Ishikawa (cell line): Measurements from ENCODE around the gene ABL1.

ENCODE experiments used
- CEBPB ChIP-seq: IDR thresholded peaks from 2 replicates; pipeline ENCODE4 v1.6.1; 2012
- CREB1 ChIP-seq: IDR thresholded peaks from 2 replicates; pipeline ENCODE4 v1.6.1; 2012; ENCODE audit warnings: low read depth
- EGR1 ChIP-seq: IDR thresholded peaks from 2 replicates; pipeline ENCODE4 v1.6.1; 2012
- EP300 ChIP-seq: IDR thresholded peaks from 2 replicates; pipeline ENCODE4 v1.6.1; 2012; ENCODE audit warnings: borderline replicate concordance
- FOXM1 ChIP-seq: IDR thresholded peaks from 2 replicates; pipeline ENCODE4 v1.6.1; 2012; ENCODE audit warnings: low read depth, borderline replicate concordance
- NFIC ChIP-seq: IDR thresholded peaks from 2 replicates; pipeline ENCODE4 v1.6.1; 2012
- RAD21 ChIP-seq: IDR thresholded peaks from 2 replicates; pipeline ENCODE4 v1.6.1; 2012; ENCODE audit warnings: low read depth
- TAF1 ChIP-seq: IDR thresholded peaks from 2 replicates; pipeline ENCODE4 v1.6.1; 2012; ENCODE audit warnings: low read depth, mild to moderate bottlenecking
- TCF12 ChIP-seq: IDR thresholded peaks from 2 replicates; pipeline ENCODE4 v1.6.1; 2012; ENCODE audit warnings: low read depth
- TEAD4 ChIP-seq: IDR thresholded peaks from 2 replicates; pipeline ENCODE4 v1.6.1; 2012
- YY1 ChIP-seq: IDR thresholded peaks from 2 replicates; pipeline ENCODE4 v1.6.1; 2012; ENCODE audit warnings: low read depth
- ZBTB7A ChIP-seq: IDR thresholded peaks from 2 replicates; pipeline ENCODE4 v1.6.1; 2012; ENCODE audit warnings: low read depth
- TF ChIP-seq, protein P1 (sequence below): IDR thresholded peaks from 2 replicates; pipeline ENCODE4 v1.6.1; 2012; ENCODE audit warnings: low read depth, mild to moderate bottlenecking
- TF ChIP-seq, protein P2 (sequence below): IDR thresholded peaks from 2 replicates; pipeline ENCODE4 v1.6.1; 2012
- TF ChIP-seq, protein P3 (sequence below): IDR thresholded peaks from 2 replicates; pipeline ENCODE4 v1.6.1; 2012

ABL1 gene

DNA sequence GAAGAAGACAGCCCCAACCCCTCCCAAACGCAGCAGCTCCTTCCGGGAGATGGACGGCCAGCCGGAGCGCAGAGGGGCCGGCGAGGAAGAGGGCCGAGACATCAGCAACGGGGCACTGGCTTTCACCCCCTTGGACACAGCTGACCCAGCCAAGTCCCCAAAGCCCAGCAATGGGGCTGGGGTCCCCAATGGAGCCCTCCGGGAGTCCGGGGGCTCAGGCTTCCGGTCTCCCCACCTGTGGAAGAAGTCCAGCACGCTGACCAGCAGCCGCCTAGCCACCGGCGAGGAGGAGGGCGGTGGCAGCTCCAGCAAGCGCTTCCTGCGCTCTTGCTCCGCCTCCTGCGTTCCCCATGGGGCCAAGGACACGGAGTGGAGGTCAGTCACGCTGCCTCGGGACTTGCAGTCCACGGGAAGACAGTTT is 49.1 kb downstream of the ABL1 start:
- TF ChIP-seq YY1 (no peak), NFIC (no peak), ZBTB7A (no peak), TEAD4 (no peak), EP300 (no peak), TCF12 (no peak), EGR1 (no peak), CREB1 (no peak), RAD21 (no peak), FOXM1 (no peak), CEBPB (no peak), TAF1 (no peak)
- TF ChIP-seq, protein P1, sequence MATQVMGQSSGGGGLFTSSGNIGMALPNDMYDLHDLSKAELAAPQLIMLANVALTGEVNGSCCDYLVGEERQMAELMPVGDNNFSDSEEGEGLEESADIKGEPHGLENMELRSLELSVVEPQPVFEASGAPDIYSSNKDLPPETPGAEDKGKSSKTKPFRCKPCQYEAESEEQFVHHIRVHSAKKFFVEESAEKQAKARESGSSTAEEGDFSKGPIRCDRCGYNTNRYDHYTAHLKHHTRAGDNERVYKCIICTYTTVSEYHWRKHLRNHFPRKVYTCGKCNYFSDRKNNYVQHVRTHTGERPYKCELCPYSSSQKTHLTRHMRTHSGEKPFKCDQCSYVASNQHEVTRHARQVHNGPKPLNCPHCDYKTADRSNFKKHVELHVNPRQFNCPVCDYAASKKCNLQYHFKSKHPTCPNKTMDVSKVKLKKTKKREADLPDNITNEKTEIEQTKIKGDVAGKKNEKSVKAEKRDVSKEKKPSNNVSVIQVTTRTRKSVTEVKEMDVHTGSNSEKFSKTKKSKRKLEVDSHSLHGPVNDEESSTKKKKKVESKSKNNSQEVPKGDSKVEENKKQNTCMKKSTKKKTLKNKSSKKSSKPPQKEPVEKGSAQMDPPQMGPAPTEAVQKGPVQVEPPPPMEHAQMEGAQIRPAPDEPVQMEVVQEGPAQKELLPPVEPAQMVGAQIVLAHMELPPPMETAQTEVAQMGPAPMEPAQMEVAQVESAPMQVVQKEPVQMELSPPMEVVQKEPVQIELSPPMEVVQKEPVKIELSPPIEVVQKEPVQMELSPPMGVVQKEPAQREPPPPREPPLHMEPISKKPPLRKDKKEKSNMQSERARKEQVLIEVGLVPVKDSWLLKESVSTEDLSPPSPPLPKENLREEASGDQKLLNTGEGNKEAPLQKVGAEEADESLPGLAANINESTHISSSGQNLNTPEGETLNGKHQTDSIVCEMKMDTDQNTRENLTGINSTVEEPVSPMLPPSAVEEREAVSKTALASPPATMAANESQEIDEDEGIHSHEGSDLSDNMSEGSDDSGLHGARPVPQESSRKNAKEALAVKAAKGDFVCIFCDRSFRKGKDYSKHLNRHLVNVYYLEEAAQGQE: no peak
- TF ChIP-seq, protein P2, sequence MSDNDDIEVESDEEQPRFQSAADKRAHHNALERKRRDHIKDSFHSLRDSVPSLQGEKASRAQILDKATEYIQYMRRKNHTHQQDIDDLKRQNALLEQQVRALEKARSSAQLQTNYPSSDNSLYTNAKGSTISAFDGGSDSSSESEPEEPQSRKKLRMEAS: no peak
- TF ChIP-seq, protein P3, sequence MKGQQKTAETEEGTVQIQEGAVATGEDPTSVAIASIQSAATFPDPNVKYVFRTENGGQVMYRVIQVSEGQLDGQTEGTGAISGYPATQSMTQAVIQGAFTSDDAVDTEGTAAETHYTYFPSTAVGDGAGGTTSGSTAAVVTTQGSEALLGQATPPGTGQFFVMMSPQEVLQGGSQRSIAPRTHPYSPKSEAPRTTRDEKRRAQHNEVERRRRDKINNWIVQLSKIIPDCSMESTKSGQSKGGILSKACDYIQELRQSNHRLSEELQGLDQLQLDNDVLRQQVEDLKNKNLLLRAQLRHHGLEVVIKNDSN: no peak

DNA sequence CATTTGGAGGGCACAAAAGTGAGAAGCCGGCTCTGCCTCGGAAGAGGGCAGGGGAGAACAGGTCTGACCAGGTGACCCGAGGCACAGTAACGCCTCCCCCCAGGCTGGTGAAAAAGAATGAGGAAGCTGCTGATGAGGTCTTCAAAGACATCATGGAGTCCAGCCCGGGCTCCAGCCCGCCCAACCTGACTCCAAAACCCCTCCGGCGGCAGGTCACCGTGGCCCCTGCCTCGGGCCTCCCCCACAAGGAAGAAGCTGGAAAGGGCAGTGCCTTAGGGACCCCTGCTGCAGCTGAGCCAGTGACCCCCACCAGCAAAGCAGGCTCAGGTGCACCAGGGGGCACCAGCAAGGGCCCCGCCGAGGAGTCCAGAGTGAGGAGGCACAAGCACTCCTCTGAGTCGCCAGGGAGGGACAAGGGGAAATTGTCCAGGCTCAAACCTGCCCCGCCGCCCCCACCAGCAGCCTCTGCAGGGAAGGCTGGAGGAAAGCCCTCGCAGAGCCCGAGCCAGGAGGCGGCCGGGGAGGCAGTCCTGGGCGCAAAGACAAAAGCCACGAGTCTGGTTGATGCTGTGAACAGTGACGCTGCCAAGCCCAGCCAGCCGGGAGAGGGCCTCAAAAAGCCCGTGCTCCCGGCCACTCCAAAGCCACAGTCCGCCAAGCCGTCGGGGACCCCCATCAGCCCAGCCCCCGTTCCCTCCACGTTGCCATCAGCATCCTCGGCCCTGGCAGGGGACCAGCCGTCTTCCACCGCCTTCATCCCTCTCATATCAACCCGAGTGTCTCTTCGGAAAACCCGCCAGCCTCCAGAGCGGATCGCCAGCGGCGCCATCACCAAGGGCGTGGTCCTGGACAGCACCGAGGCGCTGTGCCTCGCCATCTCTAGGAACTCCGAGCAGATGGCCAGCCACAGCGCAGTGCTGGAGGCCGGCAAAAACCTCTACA is 49.8 kb downstream of the ABL1 start:
- no peak for TF ChIP-seq YY1
- TF ChIP-seq, protein P2: no peak
- TF ChIP-seq EGR1: no peak
- TF ChIP-seq, protein P1: no peak
- TF ChIP-seq EP300: no peak
- no peak for TF ChIP-seq CREB1
- no peak for TF ChIP-seq ZBTB7A
- no peak for TF ChIP-seq TCF12
- TF ChIP-seq, protein P3: no peak
- TF ChIP-seq NFIC: no peak
- TF ChIP-seq TEAD4: no peak
- no peak for TF ChIP-seq RAD21
- no peak for TF ChIP-seq TAF1
- TF ChIP-seq FOXM1: no peak
- TF ChIP-seq CEBPB: no peak

DNA sequence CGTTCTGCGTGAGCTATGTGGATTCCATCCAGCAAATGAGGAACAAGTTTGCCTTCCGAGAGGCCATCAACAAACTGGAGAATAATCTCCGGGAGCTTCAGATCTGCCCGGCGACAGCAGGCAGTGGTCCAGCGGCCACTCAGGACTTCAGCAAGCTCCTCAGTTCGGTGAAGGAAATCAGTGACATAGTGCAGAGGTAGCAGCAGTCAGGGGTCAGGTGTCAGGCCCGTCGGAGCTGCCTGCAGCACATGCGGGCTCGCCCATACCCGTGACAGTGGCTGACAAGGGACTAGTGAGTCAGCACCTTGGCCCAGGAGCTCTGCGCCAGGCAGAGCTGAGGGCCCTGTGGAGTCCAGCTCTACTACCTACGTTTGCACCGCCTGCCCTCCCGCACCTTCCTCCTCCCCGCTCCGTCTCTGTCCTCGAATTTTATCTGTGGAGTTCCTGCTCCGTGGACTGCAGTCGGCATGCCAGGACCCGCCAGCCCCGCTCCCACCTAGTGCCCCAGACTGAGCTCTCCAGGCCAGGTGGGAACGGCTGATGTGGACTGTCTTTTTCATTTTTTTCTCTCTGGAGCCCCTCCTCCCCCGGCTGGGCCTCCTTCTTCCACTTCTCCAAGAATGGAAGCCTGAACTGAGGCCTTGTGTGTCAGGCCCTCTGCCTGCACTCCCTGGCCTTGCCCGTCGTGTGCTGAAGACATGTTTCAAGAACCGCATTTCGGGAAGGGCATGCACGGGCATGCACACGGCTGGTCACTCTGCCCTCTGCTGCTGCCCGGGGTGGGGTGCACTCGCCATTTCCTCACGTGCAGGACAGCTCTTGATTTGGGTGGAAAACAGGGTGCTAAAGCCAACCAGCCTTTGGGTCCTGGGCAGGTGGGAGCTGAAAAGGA is 50.7 kb downstream of the ABL1 start:
- no peak for TF ChIP-seq RAD21
- no peak for TF ChIP-seq TCF12
- TF ChIP-seq NFIC: no peak
- TF ChIP-seq ZBTB7A: no peak
- no peak for TF ChIP-seq YY1
- TF ChIP-seq, protein P2: no peak
- no peak for TF ChIP-seq FOXM1
- TF ChIP-seq TAF1: no peak
- TF ChIP-seq, protein P1: no peak
- TF ChIP-seq, protein P3: no peak
- no peak for TF ChIP-seq CEBPB
- no peak for TF ChIP-seq TEAD4
- no peak for TF ChIP-seq CREB1
- no peak for TF ChIP-seq EP300
- no peak for TF ChIP-seq EGR1
